GM12892 (cell line): ENCODE data around the gene ZBTB8A. TPM values are rescaled to one million over a fixed set of nuclear protein-coding genes. Genes with fewer than 3 reads are reported as not detected.

Experiments
- DNase-seq: peaks from one replicate; pipeline ENCODE4 v3.0.0; 2011; ENCODE audit not compliant: insufficient read length
- FAIRE-seq: peaks from 2 replicates; lab custom pipeline; 2011; peaks lifted over from hg19 to GRCh38; lab: Jason Lieb, UNC
- POLR2A ChIP-seq: IDR thresholded peaks from 2 replicates; pipeline ENCODE4 v1.6.1; 2011; ENCODE audit warnings: low read depth, low read length, control low read depth
- POLR2AphosphoS5 ChIP-seq: IDR thresholded peaks from 2 replicates; pipeline ENCODE4 v1.6.1; 2011; ENCODE audit warnings: low read depth, low read length, control low read depth
- TAF1 ChIP-seq: IDR thresholded peaks from 2 replicates; pipeline ENCODE4 v1.6.1; 2011; ENCODE audit warnings: low read depth, mild to moderate bottlenecking, control low read depth, low read length, borderline replicate concordance
- polyA plus RNA-seq: library from polyadenylated mRNA; unstranded; fragments of >200 nt; gene quantifications from one replicate; pipeline ENCODE4 v1.2.1, GENCODE V29; 2012; ENCODE audit warnings: missing spikeins, inconsistent platforms; ENCODE audit not compliant: missing spikeins

ZBTB8A gene
- 1.9 TPM for polyA plus RNA-seq

- FAIRE-seq, result no peak
- DNase-seq, result no peak
- TF ChIP-seq TAF1, result no peak
- TF ChIP-seq POLR2AphosphoS5, result no peak
- TF ChIP-seq POLR2A, result no peak
Observed at GRCh38 chr1:32538887-32539583, at the start of gene ZBTB8A. ZBTB8A (plus strand) TSS chr1:32539427; CDS start chr1:32592932, 53,505 bp downstream.

- no peak for FAIRE-seq
- no peak for TF ChIP-seq POLR2AphosphoS5
- no peak for TF ChIP-seq TAF1
- TF ChIP-seq POLR2A, result no peak
- no peak for DNase-seq
Observed at GRCh38 chr1:32489774-32490454, 49.3 kb upstream of the ZBTB8A start.

GRCh38 chr1:32491386-32491785 is 47.8 kb upstream of the ZBTB8A start:
- FAIRE-seq (no peak), DNase-seq (no peak)
- no peak for TF ChIP-seq POLR2AphosphoS5
- no peak for TF ChIP-seq POLR2A

- DNase-seq (no peak), FAIRE-seq (no peak)
- no peak for TF ChIP-seq TAF1
Observed at GRCh38 chr1:32494196-32494595, 45.0 kb upstream of the ZBTB8A start.

- FAIRE-seq (no peak), DNase-seq (no peak)
- TF ChIP-seq TAF1 (no peak), POLR2AphosphoS5 (no peak), POLR2A (no peak)
Observed at GRCh38 chr1:32494711-32495337, 44.4 kb upstream of the ZBTB8A start.

- no peak for DNase-seq
- no peak for TF ChIP-seq POLR2A
- TF ChIP-seq TAF1, result no peak
- TF ChIP-seq POLR2AphosphoS5, result no peak
- FAIRE-seq, result no peak
Observed at GRCh38 chr1:32496127-32496526, 43.1 kb upstream of the ZBTB8A start.

- no peak for TF ChIP-seq POLR2A
- DNase-seq (no peak), FAIRE-seq (no peak)
Observed at GRCh38 chr1:32498751-32499150, 40.5 kb upstream of the ZBTB8A start.

- DNase-seq (peak; percentile 67), FAIRE-seq (peak; percentile 42)
- TF ChIP-seq POLR2AphosphoS5 (no peak), TAF1 (0 out of 2 replicates have a peak, but pooled peaks have one; percentile 17), POLR2A (peak; percentile 32; the same call in 1 of the 2 replicates)
Observed at GRCh38 chr1:32500387-32501209, 38.6 kb upstream of the ZBTB8A start.

- DNase-seq, result no peak
- FAIRE-seq, result no peak
- TF ChIP-seq POLR2A, result no peak
Observed at GRCh38 chr1:32501865-32502264, 37.4 kb upstream of the ZBTB8A start.

- TF ChIP-seq POLR2AphosphoS5, result no peak
- no peak for TF ChIP-seq TAF1
- no peak for TF ChIP-seq POLR2A
Observed at GRCh38 chr1:32503153-32503552, 36.1 kb upstream of the ZBTB8A start.

GRCh38 chr1:32507021-32507420 is 32.2 kb upstream of the ZBTB8A start:
- no peak for DNase-seq
- no peak for FAIRE-seq
- TF ChIP-seq POLR2AphosphoS5 (no peak), POLR2A (no peak), TAF1 (no peak)

More at GRCh38 chr1:32503153-32503552, 36.1 kb upstream of the ZBTB8A start:
- FAIRE-seq (no peak), DNase-seq (no peak)
